Tibial nerve (tissue), 4 donors: ENCODE results near the gene CNGA1. TPM values are rescaled to one million over a fixed set of nuclear protein-coding genes. Genes with fewer than 3 reads are reported as not detected.

Experiments
- DNase-seq, 2 donors: peaks; one replicate each; pipeline ENCODE4 v3.0.0-alpha.2; 2019; ENCODE audit warnings: low spot score in 2 of 2
- H3K27ac ChIP-seq, 4 donors: fragments of 200-600 bp; sonication (generic) in 3 of 4; one replicate each; pipeline ENCODE4 v1.5.1; 2017 to 2019; ENCODE audit warnings: mild to moderate bottlenecking in 1 of 4
- H3K27me3 ChIP-seq, 2 donors: fragments of 200-600 bp; sonication (generic) in 1 of 2; one replicate each; pipeline versions ENCODE4 v1.5.1 to v1.6.0; 2017 to 2019
- H3K36me3 ChIP-seq, 3 donors: fragments of 200-600 bp; sonication (generic); one replicate each; pipeline ENCODE4 v1.5.1; 2018 to 2019
- H3K4me1 ChIP-seq, 4 donors: fragments of 200-600 bp; sonication (generic) in 3 of 4; one replicate each; pipeline ENCODE4 v1.5.1; 2017 to 2019
- H3K4me3 ChIP-seq, 4 donors: fragments of 200-600 bp; sonication (generic) in 3 of 4; one replicate each; pipeline ENCODE4 v1.5.1; 2017 to 2019; ENCODE audit warnings: mild to moderate bottlenecking in 1 of 4, moderate library complexity in 1 of 4
- H3K9me3 ChIP-seq, 4 donors: fragments of 200-600 bp; sonication (generic) in 3 of 4; one replicate each; pipeline ENCODE4 v1.5.1; 2017 to 2019
- CTCF ChIP-seq, 5 experiments: fragments of 200-600 bp in 3 of 5; fragments of 450-650 bp in 2 of 5; sonication (generic) in 3 of 5; IDR thresholded peaks; one replicate each; pipeline ENCODE4 v1.5.1; 2016 to 2019; ENCODE audit warnings: antibody characterized with exemption in 5 of 5, mild to moderate bottlenecking in 3 of 5, moderate library complexity in 2 of 5
- EP300 ChIP-seq, 2 donors: sonication (generic); formaldehyde crosslinking; IDR thresholded peaks; one replicate each; pipeline ENCODE4 v1.6.1; 2017; ENCODE audit warnings: antibody characterized with exemption in 2 of 2, mild to moderate bottlenecking in 1 of 2
- POLR2A ChIP-seq, 2 donors: fragments of 450-650 bp; IDR thresholded peaks; one replicate each; pipeline ENCODE4 v1.6.1; 2017; ENCODE audit warnings: antibody characterized with exemption in 2 of 2, mild to moderate bottlenecking in 2 of 2, moderate library complexity in 2 of 2
- WGBS, 2 donors: methylation state at CpG; one replicate each; pipeline ENCODE4 v1.1.5; 2018; 5-methylcytosine and 5-hydroxymethylcytosine counted together
- total RNA-seq, 4 donors: library from RNA; depleted of rRNA; stranded (reverse); fragments of >200 nt; gene quantifications; one replicate each; pipeline ENCODE4 v1.1.0, GENCODE V29; 2016

The CNGA1 gene
- total RNA-seq, 4 donors from 2014 or later, result 4.1 to 7.2 (median 4.7) TPM

DNA sequence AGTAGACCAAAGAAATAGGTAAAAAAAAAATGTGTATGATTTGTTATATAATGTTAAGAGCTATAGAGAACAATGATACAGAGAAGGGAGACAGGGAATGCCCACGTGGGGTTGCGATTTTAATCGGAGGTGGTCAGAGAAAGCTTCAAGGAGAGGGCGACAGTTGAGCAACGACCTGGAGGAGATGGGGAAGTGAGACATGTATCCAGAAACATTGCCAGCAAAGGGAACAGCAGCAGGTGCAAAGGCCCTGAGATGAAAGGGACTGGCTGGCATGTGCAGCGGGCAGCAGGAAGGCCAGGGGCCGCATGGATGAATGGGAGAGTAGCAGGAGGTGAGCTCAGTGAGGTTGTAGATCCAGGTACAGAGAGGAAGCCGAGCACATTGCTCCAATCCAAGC lies 33.0 kb upstream of the CNGA1 start:
- no peak for DNase-seq
- WGBS, 2 donors, result 82 to 83% methylated on average over 8 of the region's 8 CpGs
- peaks cover 0 to 10% (median 3%) of the 10 kb centered on the region in 4 donors for H3K4me1 ChIP-seq
- no peaks in the 10 kb centered on the region for H3K36me3 ChIP-seq
- H3K9me3 ChIP-seq, result no peaks in the 10 kb centered on the region
- H3K27ac ChIP-seq, result no peak overlapping the region
- TF ChIP-seq CTCF (IDR thresholded peaks at IDR 0.05) (no peak), POLR2A (IDR thresholded peaks at IDR 0.05) (no peak), EP300 (IDR thresholded peaks at IDR 0.05) (no peak)
- H3K27me3 ChIP-seq, result no peaks in the 10 kb centered on the region
- no peak overlapping the region for H3K4me3 ChIP-seq

DNA sequence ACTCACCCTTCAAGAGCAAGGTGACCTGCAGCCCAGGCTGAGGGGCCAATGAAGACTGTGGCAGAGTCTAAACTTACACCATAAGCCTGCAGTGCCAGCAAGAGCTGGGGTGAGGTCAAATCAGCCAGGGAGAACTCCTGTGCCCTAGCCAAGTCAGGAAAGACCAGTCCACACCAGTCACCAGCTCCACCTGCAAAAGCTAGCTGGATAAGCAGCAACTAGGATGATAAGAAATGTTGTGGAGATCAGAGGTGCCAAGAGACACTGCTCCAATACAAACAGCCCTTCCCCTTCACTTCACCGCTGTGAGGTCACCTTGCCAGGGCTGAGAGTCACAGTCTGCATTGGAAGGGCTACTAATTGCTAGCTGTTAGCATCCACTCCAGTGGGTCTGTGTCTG lies 31.4 kb upstream of the CNGA1 start:
- no peaks in the 10 kb centered on the region for H3K36me3 ChIP-seq
- no peaks in the 10 kb centered on the region for H3K27me3 ChIP-seq
- no peak for TF ChIP-seq EP300 (IDR thresholded peaks at IDR 0.05)
- no peak for TF ChIP-seq POLR2A (IDR thresholded peaks at IDR 0.05)
- TF ChIP-seq CTCF (IDR thresholded peaks at IDR 0.05), result no peak
- H3K4me3 ChIP-seq, result no peak overlapping the region
- no peak for DNase-seq
- H3K27ac ChIP-seq, result no peak overlapping the region
- H3K9me3 ChIP-seq, result no peaks in the 10 kb centered on the region
- H3K4me1 ChIP-seq, result peaks cover 0 to 10% (median 3%) of the 10 kb centered on the region in 4 donors
- 78 to 100% methylated on average over 1 of the region's 1 CpG for WGBS, 2 donors

DNA sequence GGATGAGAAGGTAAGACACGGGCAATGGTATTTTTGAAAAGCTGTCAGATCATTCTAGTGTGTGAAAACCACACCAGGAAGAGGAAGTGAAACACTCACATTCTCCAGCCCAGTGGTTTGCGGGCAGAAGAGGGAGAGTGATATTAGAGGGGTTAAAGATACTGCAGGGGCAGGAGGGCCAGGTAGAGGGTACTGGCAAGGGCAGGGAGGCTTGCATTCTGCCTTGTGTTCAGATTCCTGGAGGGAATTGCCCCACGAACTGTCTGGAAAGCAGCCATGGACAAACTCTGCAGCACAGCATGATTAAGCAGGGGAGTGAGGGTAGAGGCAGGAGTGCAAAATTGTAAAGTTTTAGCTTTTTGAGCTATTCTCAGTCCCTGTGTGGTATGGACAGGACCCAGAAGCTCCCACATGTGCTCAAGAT lies 31.0 kb upstream of the CNGA1 start:
- peaks cover 0 to 10% (median 3%) of the 10 kb centered on the region in 4 donors for H3K4me1 ChIP-seq
- H3K27ac ChIP-seq, result no peak overlapping the region
- TF ChIP-seq POLR2A (IDR thresholded peaks at IDR 0.05) (no peak), CTCF (IDR thresholded peaks at IDR 0.05) (no peak), EP300 (IDR thresholded peaks at IDR 0.05) (no peak)
- no peaks in the 10 kb centered on the region for H3K36me3 ChIP-seq
- no peaks in the 10 kb centered on the region for H3K9me3 ChIP-seq
- no peak overlapping the region for H3K4me3 ChIP-seq
- DNase-seq, result no peak
- WGBS, 2 donors, result 45 to 47% methylated on average over 3 of the region's 3 CpGs
- no peaks in the 10 kb centered on the region for H3K27me3 ChIP-seq

DNA sequence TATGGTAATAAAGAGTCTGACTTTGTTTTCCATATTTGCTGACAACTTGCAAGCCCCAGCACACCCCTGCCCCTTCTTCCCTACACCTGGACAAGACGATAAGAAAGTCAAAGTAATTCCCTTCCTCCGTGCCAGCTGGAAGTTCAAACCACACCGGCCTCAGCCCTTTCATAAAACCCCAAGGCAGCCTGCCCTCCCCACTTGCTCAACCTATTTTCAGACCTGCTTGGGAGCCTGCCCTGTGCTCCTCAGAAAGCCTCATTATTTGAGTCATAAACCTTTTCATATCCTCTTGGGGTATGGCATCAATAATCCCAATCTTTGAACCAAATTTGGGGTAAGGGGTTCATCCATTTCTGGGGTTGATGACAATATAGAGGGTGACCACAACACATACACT lies 29.6 kb upstream of the CNGA1 start:
- DNase-seq, result no peak
- WGBS, 2 donors, result 64 to 75% methylated on average over 3 of the region's 3 CpGs
- Histone ChIP-seq H3K4me3 (no peak overlapping the region), H3K9me3 (no peaks in the 10 kb centered on the region), H3K4me1 (peaks cover 0 to 10% (median 3%) of the 10 kb centered on the region in 4 donors), H3K36me3 (no peaks in the 10 kb centered on the region), H3K27me3 (no peaks in the 10 kb centered on the region), H3K27ac (no peak overlapping the region)
- TF ChIP-seq EP300 (IDR thresholded peaks at IDR 0.05) (no peak), POLR2A (IDR thresholded peaks at IDR 0.05) (no peak), CTCF (IDR thresholded peaks at IDR 0.05) (no peak)

DNA sequence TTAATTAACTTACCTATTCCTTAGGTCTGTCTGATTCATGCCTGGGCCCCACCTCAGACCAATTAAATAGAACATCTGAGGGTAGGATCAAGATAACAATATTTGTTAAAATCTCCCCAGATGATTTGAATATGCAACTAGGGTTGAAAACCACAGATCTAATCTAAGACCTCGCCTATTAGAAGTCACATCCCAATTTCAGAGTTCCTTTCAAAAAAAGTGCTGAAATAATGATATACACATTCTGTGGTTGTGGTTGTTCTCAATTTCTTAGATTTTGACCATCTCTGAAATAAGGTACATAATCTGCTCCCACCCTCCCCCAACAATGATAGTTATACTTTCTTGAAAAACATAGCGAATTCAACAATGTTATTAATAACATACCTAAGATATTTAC lies 27.8 kb upstream of the CNGA1 start:
- H3K27ac ChIP-seq, result no peak overlapping the region
- WGBS, 2 donors, result 91 to 92% methylated on average over 2 of the region's 2 CpGs
- peaks cover 0 to 10% (median 3%) of the 10 kb centered on the region in 4 donors for H3K4me1 ChIP-seq
- no peak for DNase-seq
- H3K36me3 ChIP-seq, result no peaks in the 10 kb centered on the region
- no peaks in the 10 kb centered on the region for H3K9me3 ChIP-seq
- no peak overlapping the region for H3K4me3 ChIP-seq
- TF ChIP-seq EP300 (IDR thresholded peaks at IDR 0.05), result no peak
- TF ChIP-seq CTCF (IDR thresholded peaks at IDR 0.05), result no peak
- TF ChIP-seq POLR2A (IDR thresholded peaks at IDR 0.05), result no peak
- H3K27me3 ChIP-seq, result no peaks in the 10 kb centered on the region
